Activated B cell treated with CpG ODN at 0.5 μM for 24 hours (primary cell): ENCODE measurements around the gene KRT7. TPM values are rescaled to one million over a fixed set of nuclear protein-coding genes. Genes with fewer than 3 reads are reported as not detected.
A peak's percentile ranks its signal among the peaks of the same experiment; 100 is the strongest.

Source experiments
- ATAC-seq: fragments of 200-7000 bp; cut with Tn5 transposase; one replicate; pipeline ENCODE4 v1.10.0; 2021; ENCODE audit warnings: low read depth, mild to moderate bottlenecking, moderate library complexity
- CTCF ChIA-PET: fragments of 350-600 bp; sonication (Branson Sonifier 250); formaldehyde crosslinking; loops from one replicate; lab custom pipeline; 2021; ENCODE audit warnings: antibody characterized with exemption; lab: Charles Lee
- POLR2A ChIA-PET: fragments of 350-600 bp; sonication (Branson Sonifier 250); formaldehyde crosslinking; loops from one replicate; lab custom pipeline; 2021; ENCODE audit warnings: antibody characterized with exemption; lab: Charles Lee
- DNase-seq: peaks from one replicate; pipeline ENCODE4 v3.0.0; 2022
- H3K27ac Mint-ChIP-seq: one replicate; pipeline ENCODE4 v1.8.0; 2020; ENCODE audit warnings: mixed read lengths
- H3K27me3 Mint-ChIP-seq: one replicate; pipeline ENCODE4 v1.8.0; 2021; ENCODE audit warnings: mixed read lengths
- H3K36me3 Mint-ChIP-seq: one replicate; pipeline ENCODE4 v1.8.0; 2021; ENCODE audit warnings: low read depth, mixed read lengths
- H3K4me1 Mint-ChIP-seq: one replicate; pipeline ENCODE4 v1.8.0; 2021; ENCODE audit warnings: mixed read lengths
- H3K4me3 Mint-ChIP-seq: one replicate; pipeline ENCODE4 v1.8.0; 2020; ENCODE audit warnings: mild to moderate bottlenecking, mixed read lengths
- H3K9me3 Mint-ChIP-seq: one replicate; pipeline ENCODE4 v1.8.0; 2020; ENCODE audit warnings: mixed read lengths
- intact Hi-C: fragments of 100-400 bp; cut with micrococcal nuclease; formaldehyde crosslinking; loops from one replicate; pipeline ENCODE4 v1.15.1; 2024
- total RNA-seq: library from RNA; stranded (reverse); gene quantifications from 2 replicates; pipeline ENCODE4 v1.2.3, GENCODE V29; 2022
- TF ChIP-seq, protein P1 (sequence below): fragments of 200-600 bp; IDR thresholded peaks from one replicate; pipeline ENCODE4 v1.8.0; 2022; ENCODE audit warnings: antibody characterized with exemption, mild to moderate bottlenecking

KRT7 gene
- total RNA-seq, 1 donor from 2014 or later = 1.1 TPM

DNA sequence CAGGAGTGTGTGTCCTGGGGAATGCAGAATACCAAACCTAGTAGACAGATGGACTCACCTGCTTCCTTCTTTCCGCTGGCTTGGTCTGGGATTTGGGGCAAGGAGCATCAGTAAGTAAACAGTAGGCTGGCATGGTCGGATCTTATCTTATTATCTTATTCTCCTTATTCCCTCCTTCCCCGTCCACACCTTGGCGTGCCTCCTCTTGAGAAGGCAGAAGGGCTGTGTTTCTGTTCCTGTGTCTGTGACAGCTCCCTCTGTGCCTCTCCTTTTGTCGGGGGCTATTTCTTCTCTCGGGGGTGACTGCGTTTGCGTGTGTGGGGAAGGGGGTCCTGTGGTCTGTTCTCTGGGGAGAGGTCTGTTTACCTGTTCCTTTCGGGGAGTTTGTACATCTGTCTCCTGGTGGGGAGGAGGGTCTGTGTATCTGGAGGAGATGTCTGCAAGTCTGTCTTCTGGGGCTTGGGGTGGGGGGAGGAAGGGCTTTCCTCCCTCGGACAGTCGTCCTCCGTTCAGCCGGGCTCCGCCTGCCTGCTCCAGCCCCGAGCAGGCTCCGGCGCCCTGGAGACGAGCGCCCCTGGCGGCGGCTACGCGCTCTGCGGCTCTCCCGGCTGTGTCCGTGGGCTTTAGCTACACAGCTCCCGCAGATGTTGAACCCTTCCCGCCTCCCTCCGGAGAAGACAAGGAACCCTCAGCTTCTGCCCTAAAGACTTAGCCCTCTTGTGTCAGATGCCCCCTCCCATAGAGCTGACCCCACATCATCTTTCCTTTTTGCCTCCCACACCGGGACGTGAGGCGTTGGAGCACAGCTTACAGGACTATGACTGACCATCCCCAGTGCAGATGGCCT is 45.8 kb downstream of the KRT7 start:
- no peaks in the 10 kb centered on the region for H3K36me3 Mint-ChIP-seq
- no peak overlapping the region for H3K4me3 Mint-ChIP-seq
- ATAC-seq (peak; percentile 85), DNase-seq (peak; percentile 65)
- H3K27me3 Mint-ChIP-seq = peaks cover 55% of the 10 kb centered on the region
- no peaks in the 10 kb centered on the region for H3K9me3 Mint-ChIP-seq
- peaks cover 4% of the 10 kb centered on the region for H3K4me1 Mint-ChIP-seq
- ChIA-PET POLR2A (no interaction called here), CTCF (interaction anchor here (0.6 to 1.2 kb wide), 11 partner anchors 9 to 125 kb away, joined by 3 to 6 read pairs (median 3); no protein-coding TSS in a partner anchor)
- H3K27ac Mint-ChIP-seq = no peak overlapping the region
- TF ChIP-seq, protein P1, sequence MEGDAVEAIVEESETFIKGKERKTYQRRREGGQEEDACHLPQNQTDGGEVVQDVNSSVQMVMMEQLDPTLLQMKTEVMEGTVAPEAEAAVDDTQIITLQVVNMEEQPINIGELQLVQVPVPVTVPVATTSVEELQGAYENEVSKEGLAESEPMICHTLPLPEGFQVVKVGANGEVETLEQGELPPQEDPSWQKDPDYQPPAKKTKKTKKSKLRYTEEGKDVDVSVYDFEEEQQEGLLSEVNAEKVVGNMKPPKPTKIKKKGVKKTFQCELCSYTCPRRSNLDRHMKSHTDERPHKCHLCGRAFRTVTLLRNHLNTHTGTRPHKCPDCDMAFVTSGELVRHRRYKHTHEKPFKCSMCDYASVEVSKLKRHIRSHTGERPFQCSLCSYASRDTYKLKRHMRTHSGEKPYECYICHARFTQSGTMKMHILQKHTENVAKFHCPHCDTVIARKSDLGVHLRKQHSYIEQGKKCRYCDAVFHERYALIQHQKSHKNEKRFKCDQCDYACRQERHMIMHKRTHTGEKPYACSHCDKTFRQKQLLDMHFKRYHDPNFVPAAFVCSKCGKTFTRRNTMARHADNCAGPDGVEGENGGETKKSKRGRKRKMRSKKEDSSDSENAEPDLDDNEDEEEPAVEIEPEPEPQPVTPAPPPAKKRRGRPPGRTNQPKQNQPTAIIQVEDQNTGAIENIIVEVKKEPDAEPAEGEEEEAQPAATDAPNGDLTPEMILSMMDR = no peak
- intact Hi-C loops = loop anchor here (1.0 kb wide), 2 partner anchors 49 to 56 kb away; no protein-coding TSS in a partner anchor

GRCh38 chr12:52279422-52280318 is 46.6 kb downstream of the KRT7 start:
- intact Hi-C loops = loop anchor here (1.0 kb wide), 2 partner anchors 48 to 57 kb away; no protein-coding TSS in a partner anchor
- Mint-ChIP-seq H3K9me3 (no peaks in the 10 kb centered on the region), H3K27ac (no peak overlapping the region), H3K27me3 (peaks cover 48% of the 10 kb centered on the region), H3K4me3 (no peak overlapping the region), H3K36me3 (no peaks in the 10 kb centered on the region), H3K4me1 (peaks cover 4% of the 10 kb centered on the region)
- no peak for DNase-seq
- TF ChIP-seq, protein P1 = no peak
- no peak for ATAC-seq
- ChIA-PET POLR2A (no interaction called here), CTCF (interaction anchor here (0.6 to 1.2 kb wide), 11 partner anchors 10 to 126 kb away, joined by 3 to 6 read pairs (median 3); no protein-coding TSS in a partner anchor)

DNA sequence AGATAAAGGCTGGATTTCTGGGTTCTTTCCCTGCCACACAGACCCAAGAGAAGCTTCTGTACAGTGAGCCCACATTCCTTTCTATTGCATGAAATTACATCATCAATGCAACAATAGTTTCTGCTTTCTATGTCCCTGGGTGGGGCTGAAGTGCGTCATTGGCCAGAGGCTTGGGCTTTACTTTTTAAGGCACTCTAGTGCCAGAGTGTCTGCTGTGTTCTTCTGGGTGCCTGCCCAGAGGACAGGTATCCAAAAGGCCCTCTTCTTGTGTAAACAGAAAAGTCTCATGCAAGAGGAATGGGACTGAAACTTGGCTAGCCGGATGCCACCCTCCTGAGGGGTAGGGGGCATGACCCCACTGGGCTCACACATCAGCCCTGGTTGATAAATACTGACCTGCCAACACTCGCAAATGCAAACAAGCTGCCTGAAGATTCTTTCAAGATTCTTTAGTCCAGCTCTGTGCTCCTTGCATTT is 47.3 kb downstream of the KRT7 start:
- DNase-seq (no peak), ATAC-seq (no peak)
- Mint-ChIP-seq H3K4me3 (no peak overlapping the region), H3K4me1 (peaks cover 4% of the 10 kb centered on the region), H3K36me3 (no peaks in the 10 kb centered on the region), H3K27me3 (peaks cover 44% of the 10 kb centered on the region), H3K9me3 (no peaks in the 10 kb centered on the region), H3K27ac (no peak overlapping the region)
- ChIA-PET CTCF (no interaction called here), POLR2A (no interaction called here)
- TF ChIP-seq, protein P1 = no peak
- intact Hi-C loops = no loop called here

DNA sequence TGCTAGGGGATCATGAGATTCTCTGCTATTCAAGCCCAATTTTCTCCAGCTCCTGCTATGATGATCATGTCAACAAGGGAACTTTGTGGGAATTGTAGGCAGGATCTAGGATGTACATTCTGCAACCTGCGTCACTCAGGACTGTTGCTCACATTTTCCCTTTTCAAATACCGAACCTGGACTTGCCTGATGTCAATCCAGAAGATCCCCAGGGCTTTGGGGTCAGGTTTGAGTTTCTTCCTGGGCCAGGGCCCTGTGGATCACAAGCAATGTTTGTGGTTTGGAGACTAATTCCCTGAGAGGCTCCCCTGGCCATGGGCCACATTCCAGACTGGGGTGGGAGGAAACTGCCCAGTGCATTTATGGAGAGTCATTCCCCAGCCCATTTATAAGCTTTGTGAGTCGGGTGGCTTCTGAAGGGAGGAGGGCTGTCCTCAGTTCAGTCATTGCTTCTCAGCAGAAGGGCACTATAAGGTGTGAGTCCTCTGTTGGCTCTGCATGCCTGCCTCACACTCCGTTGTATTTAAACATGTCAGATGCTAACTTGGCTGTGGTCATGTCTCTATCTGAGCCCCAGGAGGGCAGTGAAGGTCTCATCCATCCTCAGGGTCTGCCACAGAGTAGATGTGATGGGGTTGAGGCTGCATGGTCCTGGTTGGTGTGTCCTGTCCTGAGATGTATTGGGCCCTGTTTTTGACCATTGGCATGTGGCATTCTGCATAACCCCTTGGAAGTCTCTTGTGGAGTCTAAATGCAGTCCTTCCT is 47.9 kb downstream of the KRT7 start:
- no peak for ATAC-seq
- H3K9me3 Mint-ChIP-seq = no peaks in the 10 kb centered on the region
- intact Hi-C loops = no loop called here
- peaks cover 4% of the 10 kb centered on the region for H3K4me1 Mint-ChIP-seq
- H3K27ac Mint-ChIP-seq = no peak overlapping the region
- ChIA-PET POLR2A (no interaction called here), CTCF (interaction anchor here (0.9 kb wide), 1 partner anchor 91 kb away, joined by 3 read pairs; no protein-coding TSS in a partner anchor)
- no peaks in the 10 kb centered on the region for H3K36me3 Mint-ChIP-seq
- no peak overlapping the region for H3K4me3 Mint-ChIP-seq
- TF ChIP-seq, protein P1 = no peak
- peaks cover 40% of the 10 kb centered on the region for H3K27me3 Mint-ChIP-seq
- no peak for DNase-seq
